Measurements from ENCODE around the gene PLXNA4.

Gene PLXNA4

DNA sequence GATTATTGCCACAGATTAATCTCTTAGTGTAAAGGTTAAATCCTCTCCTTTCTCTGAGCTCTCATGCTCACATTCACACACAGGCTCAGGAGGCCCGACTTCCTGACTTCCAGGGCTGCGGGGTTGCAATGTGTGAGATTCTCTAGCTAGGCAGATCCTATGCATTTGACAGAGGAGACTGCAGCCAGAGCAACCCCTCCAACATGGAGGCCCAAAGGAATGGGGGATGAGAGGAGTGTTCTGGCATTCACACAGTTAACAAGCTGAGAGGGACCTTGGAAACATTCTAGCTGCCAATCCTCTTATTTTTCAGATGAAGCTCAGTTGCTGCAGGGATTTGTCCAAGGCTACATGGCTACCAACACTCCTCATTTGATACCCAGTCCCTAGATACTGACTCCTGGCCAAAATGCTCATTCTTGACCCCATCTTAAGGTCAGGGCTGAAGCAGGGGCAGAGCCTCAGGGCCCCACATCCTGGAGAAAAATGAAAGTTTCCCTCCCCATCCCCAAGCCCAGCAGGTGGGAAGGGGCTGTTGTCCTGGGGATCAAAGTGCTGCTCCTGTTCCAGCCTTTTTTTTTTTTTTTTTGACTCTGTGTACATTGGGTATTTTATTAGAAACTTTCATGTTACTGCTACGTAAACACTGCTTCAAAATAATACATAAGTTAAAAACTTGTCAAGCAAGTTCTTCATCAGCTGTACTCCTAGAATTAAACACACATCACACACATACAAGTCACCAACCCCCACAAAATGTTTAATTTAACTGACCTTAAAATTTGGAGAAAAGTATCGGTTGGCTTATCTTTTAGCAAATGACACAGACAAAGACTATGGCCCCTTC, 325.6 kb downstream of the PLXNA4 start:
- DNase-seq: no peak

DNA sequence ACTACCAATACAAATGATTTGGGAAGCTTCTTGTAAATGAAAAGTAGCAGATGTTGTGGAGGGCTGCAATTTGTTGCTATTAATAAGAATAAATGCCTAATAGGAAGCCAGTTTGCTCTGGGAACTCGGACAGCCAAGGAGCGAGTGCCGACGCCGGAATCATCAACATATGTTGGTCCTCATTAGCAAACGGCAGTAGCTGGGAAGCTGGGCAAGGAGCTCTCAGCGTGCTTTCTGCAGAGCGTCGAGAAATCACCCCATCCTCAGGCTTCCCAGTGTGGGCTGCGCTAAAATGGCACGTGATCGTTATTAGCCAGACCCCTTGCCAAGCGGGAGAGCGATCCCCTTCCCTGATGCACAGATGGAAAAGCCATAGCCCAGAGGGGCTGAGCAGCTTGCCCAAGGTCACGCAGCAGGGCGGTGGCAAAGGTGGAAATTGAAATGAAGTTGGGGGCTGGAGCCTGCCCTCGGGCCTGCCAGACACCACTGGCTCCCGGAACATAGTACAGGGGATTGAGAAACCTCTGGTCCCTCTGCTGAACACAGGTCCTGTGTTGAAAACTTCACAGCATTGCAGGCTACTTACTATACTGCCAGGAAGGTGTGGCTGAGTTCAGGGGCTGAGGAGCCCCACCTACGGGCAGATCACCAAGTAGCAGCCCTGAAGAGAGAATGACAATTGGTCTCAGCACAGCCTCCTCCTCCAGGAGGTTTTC, 326.9 kb downstream of the PLXNA4 start:
- DNase-seq: no peak

DNA sequence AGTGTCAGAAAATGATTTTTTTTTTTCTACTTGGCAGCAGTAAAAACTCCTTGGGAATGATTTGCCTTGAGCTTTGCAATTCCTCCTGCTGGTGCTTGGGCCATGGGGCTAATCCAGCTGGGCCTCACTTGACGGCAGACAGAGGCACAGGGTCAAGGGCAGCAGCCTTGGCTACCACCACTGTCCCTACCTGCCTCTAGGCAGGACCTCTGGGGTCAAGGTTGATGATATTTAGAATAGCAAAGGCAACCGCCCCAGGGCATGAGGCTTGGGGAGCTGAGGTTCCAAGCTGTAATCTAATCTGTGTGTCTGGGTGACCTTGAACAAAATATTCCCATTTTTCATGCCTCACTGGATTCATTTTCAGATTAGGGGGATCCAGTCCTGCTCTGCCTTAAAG, 327.4 kb downstream of the PLXNA4 start:
- no peak for DNase-seq

DNA sequence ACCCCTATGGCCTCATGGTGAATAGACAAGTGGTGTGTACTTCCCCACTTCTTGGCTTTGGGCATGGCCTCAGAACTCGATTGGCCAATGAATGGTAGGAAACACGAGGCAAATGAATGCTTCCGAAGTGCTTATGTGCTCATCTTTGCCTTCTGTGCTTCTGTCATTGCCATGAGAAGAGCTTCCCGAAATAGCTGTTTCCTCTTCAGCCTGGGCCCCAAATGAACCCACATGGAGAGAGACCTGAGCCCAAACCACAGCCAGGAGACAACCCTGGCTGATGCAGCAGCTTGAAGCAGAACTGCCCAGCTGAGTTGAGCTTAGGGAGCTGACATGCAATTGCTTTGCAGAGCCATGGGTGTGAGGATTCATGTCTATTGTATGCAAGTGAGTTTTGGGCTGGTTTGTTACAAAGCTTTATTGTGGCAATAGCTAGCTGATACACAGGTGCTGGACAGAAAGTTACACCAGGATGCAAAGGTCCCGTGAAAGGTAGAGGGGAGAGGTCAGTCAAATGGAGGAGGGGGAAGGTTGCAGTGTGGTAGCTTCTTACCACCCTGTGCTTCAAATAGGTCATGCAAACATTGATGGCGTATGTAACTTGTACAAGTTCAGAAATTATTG, 328.2 kb downstream of the PLXNA4 start:
- DNase-seq: no peak

DNA sequence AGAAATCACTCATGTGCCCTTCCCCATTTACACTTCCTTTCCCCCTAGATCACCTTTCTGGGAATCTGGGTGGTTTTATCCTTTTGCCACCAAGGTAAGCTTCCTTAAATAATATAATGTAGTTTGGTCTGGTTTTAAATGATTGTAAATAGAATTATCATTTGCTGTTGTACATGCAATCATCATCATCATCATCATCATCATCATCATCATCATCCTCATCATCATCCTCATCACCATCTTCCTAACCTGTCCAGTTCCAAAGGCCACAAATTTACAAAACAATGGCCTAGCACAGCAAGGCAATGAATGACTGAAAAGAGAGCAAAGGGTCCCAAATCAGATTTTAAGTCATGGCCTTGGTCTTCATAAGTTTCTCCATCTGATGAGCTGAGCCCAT, 329.7 kb downstream of the PLXNA4 start:
- no peak for DNase-seq

DNA sequence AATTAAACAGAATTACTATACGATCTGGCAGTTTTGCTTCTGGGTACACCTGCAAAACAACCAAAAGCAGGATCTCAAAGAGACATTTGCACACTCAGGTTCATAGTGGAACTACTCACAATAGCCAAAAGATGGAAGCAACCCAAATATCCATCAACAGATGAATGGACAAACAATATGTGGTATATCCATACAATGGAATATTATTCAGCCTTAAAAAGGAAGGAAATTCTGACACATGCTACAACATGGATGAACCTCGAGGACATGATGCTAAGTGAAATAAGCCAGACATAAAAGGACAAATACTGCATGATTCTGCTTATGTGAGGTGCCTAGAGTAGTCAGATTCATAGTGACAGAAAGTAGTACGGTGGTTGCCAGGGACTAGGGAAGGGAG, 330.7 kb downstream of the PLXNA4 start:
- no peak for DNase-seq

DNA sequence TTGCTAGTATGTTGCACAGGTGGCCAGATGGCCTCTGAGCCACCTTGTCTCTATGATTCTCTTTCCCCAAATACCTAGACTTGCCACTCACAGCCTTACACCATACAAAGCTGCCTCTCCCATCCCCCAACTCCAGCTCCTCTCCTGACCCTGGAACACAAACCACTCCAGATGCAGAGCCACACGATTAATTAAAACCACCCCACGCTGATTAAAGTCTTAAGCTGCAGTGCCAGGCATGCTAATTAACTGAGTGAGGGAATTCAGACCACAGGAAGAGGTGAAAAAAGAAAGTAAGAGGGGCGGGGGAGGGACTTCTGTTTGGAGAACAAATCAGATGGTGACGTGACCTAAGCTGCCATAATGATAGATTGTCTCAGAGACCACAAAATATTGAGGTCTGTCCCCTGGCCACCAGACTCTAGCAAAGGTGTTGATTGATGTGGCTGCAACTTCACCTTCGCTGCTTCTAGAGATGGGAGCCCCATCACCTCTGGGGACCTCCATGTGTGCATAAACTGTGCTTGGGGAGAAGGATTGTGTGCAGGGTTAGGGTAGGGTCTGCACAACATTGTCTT, 331.3 kb downstream of the PLXNA4 start:
- DNase-seq: no peak

DNA sequence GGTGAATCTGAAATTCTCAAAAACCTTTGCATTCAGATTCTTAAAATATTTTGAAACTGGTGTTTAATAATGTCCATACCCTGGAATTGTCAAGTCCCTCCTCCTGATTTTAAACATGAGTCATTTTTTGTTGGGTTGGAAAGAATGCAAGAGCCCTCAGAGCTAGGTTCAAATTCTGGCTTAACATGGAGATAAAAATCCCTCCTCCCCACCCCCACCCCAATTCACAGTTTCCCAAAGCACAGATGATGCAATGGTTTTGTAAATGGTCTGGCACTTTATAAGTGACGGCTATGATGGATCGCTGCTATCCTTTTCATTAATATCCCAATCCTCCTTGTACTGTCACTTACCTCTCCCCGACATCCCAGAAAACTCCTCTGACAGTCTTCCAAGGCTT, 332.8 kb downstream of the PLXNA4 start:
- DNase-seq: no peak

DNA sequence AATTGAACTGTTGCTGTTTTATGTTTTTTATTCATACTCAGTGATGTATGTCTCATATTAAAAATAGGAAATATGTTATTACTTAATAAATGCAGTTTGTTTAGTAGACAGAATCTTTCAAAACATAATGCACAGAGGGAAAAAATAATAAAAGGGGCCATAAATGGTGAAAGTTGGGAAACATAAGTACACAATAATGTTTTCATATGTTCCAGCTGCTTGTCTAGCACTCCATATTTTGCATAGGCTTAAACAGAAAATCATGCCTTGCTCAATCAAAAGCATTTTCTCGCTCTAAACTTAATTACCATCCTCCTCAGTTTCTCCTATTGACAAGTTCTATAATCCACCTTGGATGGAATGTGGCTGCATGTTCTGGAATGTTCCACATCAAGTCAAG, 333.2 kb downstream of the PLXNA4 start:
- DNase-seq: no peak

DNA sequence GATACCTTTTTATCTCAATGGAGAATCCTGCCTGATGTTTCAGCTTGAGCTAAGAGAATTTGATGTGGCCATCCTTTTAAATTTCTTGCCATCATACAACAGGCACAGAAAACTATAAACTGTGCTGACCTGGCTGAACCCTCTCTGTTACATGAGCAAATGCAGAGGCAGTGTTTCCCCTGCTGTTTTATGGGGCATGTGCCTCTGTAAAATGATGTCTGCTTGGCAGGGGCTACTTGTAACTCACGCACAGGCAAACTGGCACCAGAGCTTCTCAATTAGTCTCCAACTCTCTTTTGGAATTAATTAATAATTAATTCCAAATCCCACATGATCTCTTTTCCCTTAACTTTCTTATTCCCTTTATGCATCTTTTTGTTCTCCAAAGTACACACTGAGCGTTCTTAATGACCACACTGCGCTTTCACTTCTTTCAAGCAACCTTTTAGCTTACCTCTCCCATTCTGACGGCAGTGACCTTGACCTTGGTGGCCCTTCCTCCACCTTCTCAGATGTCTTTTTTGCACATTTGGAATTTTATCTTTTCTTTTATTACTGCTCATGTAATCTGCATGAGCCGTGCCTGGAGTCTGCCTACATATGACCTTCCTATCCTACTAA, 334.0 kb downstream of the PLXNA4 start:
- no peak for DNase-seq

DNA sequence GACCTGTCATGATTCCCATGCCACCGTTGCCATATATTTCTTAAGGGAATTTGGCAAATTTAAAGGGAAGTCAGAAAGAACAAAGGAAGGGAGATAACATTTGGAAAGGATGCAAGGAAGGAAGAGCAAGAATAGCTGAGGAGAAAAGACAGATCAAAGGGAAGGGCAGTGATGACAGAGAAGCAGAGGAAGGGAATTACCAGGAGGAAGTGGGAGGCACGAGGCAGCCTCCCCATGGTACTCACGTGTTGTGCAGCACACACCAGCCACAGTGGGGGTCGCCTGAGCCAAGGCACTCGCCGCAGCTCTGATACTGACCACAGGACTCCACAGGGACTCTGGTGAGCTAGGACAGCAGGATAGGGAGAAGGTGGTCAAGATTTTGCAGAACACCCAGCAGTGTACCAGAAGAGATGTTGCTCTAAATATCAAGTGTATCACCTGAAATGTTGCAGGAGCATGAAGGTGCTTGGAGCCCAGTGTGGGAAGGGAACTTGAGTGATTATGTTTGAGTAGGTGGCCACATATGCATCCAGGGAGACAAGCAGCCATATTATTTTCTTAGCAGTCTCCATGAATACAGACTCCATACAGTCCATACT, 335.3 kb downstream of the PLXNA4 start:
- no peak for DNase-seq

DNA sequence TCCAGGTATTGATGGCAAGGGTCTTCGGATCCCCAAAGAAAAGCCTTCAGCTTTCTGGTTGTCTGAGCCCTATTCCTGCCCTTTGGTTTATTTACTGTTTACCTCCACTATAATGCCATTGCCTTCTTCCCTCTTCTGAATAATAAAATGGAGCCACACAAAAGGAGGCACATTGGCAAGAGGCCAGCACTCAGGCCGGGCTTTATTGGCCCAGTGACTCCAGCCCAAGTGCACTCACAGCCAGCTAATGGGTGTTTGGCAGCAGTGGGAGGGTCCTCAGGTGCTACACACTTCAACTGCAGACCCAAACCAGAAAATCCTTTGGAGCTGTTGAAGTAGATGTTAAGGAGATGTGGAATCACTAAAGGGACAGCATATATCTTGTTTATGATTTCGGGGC, 336.0 kb downstream of the PLXNA4 start:
- DNase-seq: no peak

DNA sequence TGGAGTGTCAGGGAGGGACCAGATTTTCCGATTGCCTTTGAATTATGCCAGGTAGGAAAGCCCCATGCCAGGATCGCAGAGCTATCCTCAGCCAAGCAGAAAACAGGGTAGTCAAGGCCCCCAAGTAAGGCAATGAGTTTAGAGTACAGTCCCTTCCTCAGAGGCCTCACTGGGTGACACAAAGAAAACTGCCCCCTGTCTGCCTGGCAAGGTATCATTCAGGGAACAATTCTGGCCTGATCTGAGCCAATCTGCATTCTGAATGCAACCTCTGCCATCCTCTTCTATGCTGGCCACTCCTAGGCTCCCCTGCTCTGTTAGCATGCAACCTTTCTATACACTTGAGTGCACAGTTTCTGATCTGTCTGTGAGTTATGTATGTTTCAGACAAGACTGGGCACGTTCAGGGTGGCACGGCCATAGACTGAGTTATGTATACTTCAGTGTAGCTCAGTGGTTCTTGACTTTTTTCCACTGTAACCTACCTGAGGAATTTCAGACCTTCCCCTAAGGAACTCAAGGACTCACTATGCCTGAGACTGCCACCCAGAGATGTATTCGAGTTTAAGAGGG, 336.8 kb downstream of the PLXNA4 start:
- DNase-seq: no peak

DNA sequence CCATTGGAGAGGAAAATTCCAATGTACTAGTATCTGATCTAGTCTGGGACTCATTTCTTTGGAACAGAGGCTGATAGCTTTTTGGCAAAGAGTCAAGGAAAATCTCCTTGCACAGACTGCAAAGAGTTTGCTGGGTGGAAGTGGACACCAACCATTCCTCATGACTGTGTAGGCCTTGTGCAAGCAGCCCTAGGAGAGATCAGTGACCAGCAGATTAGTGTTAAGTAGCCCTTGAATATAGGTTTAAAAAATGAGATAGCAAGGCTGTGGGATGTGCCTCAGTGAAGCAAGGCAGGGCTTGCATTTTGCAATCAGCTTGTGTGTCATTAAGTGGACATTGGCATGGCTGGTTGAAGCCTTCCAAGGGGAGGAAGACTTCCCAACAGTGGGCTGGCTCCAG, 341.6 kb downstream of the PLXNA4 start:
- no peak for DNase-seq

DNA sequence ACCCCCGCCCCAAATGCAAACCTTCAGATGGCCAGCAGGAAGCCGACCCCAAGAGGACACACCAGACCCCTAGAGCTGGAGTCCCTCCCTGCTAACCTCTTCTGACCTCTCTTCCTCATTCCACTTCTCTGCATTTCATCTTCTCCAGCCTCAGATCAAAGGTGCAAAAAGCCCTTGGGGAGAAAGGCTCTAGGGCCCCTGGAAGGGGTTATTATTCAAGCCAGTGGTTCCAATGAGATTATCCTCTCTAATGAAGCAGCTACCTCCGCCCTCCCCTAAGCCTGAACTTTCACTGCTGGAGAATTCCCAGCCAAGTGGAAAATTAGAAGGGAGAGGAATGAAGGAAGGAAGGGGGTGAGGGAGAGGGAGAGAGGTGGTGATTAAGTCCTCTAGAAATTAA, 343.9 kb downstream of the PLXNA4 start:
- DNase-seq: no peak

DNA sequence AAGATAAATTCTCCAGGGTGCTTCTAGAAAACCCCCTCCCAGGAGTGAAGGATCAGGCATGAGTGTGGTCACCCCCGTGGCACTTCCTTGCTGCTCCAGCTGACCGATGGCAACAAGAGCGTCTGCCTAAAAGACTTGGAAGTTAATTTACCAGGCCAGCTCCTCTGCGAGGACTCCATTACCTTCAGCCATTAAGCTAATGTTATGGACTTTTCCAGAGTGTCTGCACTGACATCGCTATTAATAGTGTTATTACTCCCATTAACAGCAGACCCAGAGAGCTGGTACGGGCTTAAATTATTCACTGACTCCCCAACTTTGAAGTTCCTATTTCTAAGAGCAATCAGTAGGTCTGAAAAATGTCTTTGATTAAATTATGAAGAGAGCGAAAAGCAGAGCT, 345.8 kb downstream of the PLXNA4 start:
- DNase-seq: no peak

DNA sequence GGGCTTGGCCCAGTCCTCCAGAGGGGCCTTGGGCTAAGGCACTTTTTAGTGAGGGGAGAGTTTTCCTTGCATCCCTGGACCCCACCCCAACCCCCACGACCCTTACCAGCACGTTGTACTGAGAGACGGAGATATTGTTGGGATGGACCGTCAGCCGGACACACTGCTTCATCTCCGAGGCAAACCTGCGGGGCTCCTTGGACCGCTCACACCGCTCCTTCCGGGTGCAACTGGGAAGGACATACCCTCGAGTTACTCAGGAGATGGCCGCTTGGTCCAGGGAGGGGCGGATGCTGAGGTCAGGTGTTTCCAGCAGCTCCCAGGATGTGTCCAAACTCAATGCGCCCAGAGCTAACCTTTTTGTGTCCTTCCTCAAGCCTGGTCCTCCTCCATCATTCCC, 348.0 kb downstream of the PLXNA4 start:
- no peak for DNase-seq

DNA sequence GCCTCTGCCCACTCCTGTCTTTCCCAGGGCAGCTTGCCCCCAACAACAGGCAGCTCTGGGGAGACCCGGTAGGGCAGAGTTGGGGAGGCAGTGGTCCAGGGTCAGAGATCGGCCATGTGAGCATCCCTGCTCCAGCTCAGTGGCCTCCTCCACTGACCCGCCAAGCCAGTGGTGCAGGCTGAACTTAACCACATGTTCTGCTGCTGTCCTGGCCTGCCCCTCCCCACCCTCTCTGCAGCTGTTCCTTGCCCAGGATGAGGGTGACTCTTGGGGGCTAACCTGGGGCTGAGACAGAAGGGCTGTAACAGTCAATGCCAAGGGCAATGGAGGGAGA, 349.3 kb downstream of the PLXNA4 start:
- DNase-seq: no peak

DNA sequence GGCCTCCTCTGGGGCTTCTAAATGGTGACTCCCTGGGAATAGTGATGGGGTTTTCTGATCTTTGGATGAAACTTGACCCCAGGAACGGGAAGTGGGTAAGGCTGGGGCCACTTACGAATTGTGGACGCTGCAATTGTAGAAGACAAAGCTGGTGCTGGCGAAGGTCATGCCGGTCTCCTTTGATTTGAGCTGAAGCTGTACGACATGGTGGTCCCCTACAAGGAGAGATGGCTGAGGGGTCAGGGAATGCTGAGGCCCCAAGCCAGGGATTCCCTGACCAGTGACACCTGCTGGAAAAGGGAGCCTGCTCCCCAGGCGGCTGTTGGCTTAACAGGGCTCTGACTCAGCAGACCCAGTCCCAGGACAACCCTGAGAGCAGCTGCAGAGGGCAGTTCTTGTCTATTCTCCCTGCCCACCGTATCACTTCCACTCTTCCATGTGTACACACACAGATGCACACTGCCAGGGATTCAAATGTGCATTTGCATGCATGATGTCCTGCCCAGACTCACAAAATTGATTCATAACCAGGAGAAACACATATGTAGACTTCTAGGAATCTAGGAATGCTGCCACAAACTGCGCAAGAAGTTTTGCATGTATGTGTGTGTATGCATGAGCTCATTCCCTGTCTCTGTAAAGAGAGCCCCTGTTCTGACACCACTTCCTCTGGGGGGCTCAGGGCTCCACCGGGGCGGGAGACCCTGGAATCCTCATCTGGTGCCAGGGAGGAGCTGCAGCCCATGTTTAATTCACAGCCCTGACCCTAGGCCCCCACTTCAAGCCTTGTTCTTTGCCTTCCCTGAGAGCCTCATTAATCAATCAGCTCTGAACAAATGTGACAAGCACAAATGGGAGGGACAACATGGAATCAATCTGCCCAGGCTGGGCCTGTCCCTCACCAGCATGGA, 350.0 kb downstream of the PLXNA4 start:
- DNase-seq: no peak

DNA sequence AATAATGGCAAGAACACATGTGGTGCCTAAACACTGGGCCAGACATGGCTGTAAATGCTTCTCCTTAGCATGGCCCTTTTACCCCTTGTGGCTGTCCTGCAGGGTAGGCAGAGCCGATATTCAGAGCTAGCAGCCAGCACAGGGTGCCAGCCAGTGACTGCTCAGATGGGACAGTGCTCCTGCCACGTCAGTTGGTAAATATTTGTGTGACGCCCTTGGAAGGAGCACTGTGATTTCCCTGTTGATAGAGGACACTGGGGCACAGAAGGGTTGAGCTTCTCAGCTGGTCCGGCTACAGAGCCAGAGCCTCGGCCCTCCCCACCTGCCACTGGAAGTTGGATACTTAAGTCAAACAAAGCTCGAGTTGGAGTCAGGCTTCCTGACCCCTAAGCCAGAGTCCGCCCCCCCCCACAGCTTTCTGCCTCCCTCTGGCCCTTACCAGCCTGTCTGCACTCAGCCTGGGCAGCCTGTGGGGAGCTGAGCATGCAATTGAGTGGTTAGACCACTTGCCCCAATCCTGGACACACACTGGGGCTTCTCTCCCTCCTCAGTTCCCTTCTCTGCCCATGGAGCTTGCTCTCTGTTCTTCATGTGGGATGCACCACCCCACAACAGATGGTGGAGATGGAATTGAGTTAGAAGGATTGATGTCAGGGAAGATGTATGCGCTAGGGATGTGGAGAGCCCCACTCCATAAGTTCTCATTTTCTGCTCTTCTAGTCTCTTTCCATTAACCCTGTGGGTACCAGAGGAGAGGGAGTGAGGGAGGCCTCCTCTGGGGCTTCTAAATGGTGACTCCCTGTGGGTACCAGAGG, 350.8 kb downstream of the PLXNA4 start:
- DNase-seq: no peak

DNA sequence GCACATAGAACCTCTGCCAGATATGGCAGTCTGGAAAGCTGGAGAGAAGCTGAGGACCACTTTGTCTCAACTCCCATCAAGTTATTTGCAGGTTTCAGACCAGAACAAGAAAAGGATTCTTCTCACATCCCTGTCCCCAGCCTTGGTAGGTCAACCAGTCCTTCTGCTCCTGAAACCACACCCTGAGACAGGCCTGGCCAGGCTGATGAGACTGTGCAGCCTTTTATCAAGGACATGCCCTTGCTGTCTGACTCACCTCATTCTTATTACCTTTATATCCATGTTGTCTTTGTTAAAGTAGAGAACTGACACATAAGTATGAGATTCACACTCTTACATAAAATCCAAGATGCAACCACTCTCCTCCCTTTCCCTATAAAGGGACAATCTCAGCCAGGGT, 354.9 kb downstream of the PLXNA4 start:
- DNase-seq: no peak
